ENCODE measurements around the gene NATD1. TPM values are rescaled to one million over a fixed set of nuclear protein-coding genes. Genes with fewer than 3 reads are reported as not detected.

NATD1 gene
- total and polyA plus RNA-seq, 9 of the 15 experiments (the other 6 are each of a cell fraction or from before 2014, with no cell fraction given), result 0.24 to 5.4 (median 1.6) TPM

DNA sequence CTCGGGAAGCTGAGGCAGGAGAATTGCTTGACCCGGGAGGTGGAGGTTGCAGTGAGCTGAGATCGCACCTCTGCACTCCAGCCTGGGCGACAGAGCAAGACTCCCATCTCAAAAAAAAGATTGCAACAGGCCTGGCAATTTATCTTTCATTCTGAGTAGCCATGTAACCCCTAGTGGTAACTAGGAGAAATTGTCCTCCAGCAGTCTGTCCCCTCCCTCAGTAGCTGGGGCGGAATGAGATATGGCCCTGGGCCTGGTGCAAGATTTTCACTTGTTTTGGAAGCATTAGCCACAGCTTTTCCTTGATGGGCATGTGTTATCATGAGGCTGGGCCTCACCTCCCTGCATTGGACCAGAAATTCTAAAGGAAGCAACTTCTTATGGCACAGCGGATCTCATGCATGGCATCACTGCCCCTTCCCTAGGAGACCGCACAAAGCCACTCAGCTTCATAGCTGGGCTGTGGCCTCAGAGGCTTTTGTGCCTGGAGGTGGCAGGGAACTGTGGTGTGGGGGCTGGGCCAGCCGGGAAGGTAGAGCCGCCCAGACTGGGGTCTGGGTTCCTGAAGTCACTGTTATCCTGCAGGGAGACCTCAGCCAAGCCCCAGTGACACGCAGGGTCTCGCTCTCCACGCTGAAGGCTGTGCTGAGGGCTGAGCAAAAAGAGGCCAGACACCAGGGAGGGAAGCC, 13.4 kb downstream of the NATD1 start (continued):
- TF ChIP-seq YY1 (IDR thresholded peaks at IDR 0.05; ENCODE audit: borderline replicate concordance in 1 of 3, control insufficient read depth in 1 of 3, extremely low read depth in 1 of 3, insufficient read depth in 3 of 3, insufficient read length in 1 of 3, insufficient replicate concordance in 2 of 3, low read depth in 1 of 3, low read length in 2 of 3) (no peak), ZNF639 (CRISPR knock-in tag; conservative IDR thresholded peaks at IDR 0.05 in 1 of 2, IDR thresholded peaks at IDR 0.05 in 1 of 2) (no peak), CBFA2T3 (IDR thresholded peaks at IDR 0.05) (no peak), EGR1 (conservative IDR thresholded peaks at IDR 0.05) (no peak), TCF7L2 (IDR thresholded peaks at IDR 0.05; ENCODE audit: low read depth, low read length) (no peak), CC2D1A (IDR thresholded peaks at IDR 0.05) (no peak), ZNF785 (CRISPR knock-in tag; IDR thresholded peaks at IDR 0.05) (no peak), MEIS2 (IDR thresholded peaks at IDR 0.05; ENCODE audit: partially characterized antibody) (peak; percentile 53), CSDE1 (IDR thresholded peaks at IDR 0.05) (no peak), CEBPG (CRISPR knock-in tag; IDR thresholded peaks at IDR 0.05) (peak; percentile 46; the same call in 1 of the 2 replicates), CEBPG (tag; conservative IDR thresholded peaks at IDR 0.05 in 1 of 2, IDR thresholded peaks at IDR 0.05 in 1 of 2) (peak; percentile 36 to 71; a peak in 2 of 4 replicates), NCOA4 (IDR thresholded peaks at IDR 0.05; ENCODE audit: partially characterized antibody) (no peak), KLF13 (tag; IDR thresholded peaks at IDR 0.05; ENCODE audit: borderline replicate concordance, low read depth) (no peak), NELFE (IDR thresholded peaks at IDR 0.05; ENCODE audit: insufficient read depth, insufficient read length) (no peak), SAFB2 (IDR thresholded peaks at IDR 0.05; ENCODE audit: borderline replicate concordance, low read depth, low read length, severe bottlenecking) (no peak), RBM14 (IDR thresholded peaks at IDR 0.05; ENCODE audit: borderline replicate concordance, insufficient read depth, low read depth, low read length) (no peak)
- TF ChIP-seq, protein P1, sequence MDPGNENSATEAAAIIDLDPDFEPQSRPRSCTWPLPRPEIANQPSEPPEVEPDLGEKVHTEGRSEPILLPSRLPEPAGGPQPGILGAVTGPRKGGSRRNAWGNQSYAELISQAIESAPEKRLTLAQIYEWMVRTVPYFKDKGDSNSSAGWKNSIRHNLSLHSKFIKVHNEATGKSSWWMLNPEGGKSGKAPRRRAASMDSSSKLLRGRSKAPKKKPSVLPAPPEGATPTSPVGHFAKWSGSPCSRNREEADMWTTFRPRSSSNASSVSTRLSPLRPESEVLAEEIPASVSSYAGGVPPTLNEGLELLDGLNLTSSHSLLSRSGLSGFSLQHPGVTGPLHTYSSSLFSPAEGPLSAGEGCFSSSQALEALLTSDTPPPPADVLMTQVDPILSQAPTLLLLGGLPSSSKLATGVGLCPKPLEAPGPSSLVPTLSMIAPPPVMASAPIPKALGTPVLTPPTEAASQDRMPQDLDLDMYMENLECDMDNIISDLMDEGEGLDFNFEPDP (CRISPR knock-in tag; IDR thresholded peaks at IDR 0.05), result no peak
- TF ChIP-seq, protein P2, sequence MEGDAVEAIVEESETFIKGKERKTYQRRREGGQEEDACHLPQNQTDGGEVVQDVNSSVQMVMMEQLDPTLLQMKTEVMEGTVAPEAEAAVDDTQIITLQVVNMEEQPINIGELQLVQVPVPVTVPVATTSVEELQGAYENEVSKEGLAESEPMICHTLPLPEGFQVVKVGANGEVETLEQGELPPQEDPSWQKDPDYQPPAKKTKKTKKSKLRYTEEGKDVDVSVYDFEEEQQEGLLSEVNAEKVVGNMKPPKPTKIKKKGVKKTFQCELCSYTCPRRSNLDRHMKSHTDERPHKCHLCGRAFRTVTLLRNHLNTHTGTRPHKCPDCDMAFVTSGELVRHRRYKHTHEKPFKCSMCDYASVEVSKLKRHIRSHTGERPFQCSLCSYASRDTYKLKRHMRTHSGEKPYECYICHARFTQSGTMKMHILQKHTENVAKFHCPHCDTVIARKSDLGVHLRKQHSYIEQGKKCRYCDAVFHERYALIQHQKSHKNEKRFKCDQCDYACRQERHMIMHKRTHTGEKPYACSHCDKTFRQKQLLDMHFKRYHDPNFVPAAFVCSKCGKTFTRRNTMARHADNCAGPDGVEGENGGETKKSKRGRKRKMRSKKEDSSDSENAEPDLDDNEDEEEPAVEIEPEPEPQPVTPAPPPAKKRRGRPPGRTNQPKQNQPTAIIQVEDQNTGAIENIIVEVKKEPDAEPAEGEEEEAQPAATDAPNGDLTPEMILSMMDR (IDR thresholded peaks at IDR 0.05 in 2 of 3, conservative IDR thresholded peaks at IDR 0.05 in 1 of 3; ENCODE audit: insufficient read depth in 2 of 3, low read depth in 1 of 3, low read length in 3 of 3), result peak; percentile 49 to 57 (median 50); a peak in 3 of 6 replicates

Data from K562 (cell line).